HG03565 (cell line): ENCODE measurements around the gene DOK6.
"Not testable (repeated sequence)": the region's sequence is repeated elsewhere in the genome, so short reads cannot be mapped to it uniquely, and the experiment has no call there.

Source experiments
- ATAC-seq: cut with Tn5 transposase; IDR thresholded peaks from one replicate; pipeline ENCODE4 v1.9.1; 2021; ENCODE audit warnings: mild to moderate bottlenecking, moderate library complexity; ENCODE audit not compliant: unreplicated experiment

The DOK6 gene

GRCh38 chr18:69400253-69400975 is at the start of gene DOK6:
Gene DOK6, plus strand, starts transcription at chr18:69400888.
- ATAC-seq, result no peak

- no peak for ATAC-seq
Measured at GRCh38 chr18:69353023-69353422, 47.7 kb upstream of the DOK6 start.

- ATAC-seq, result no peak
Measured at GRCh38 chr18:69357590-69357989, 43.1 kb upstream of the DOK6 start.

- ATAC-seq, result no peak
Measured at GRCh38 chr18:69358212-69358895, 42.3 kb upstream of the DOK6 start.

GRCh38 chr18:69359768-69360167 is 40.9 kb upstream of the DOK6 start:
- ATAC-seq, result not testable (repeated sequence)

GRCh38 chr18:69364930-69365329 is 35.8 kb upstream of the DOK6 start:
- no peak for ATAC-seq

- no peak for ATAC-seq
Measured at GRCh38 chr18:69365658-69366057, 35.0 kb upstream of the DOK6 start.

GRCh38 chr18:69367104-69367503 is 33.6 kb upstream of the DOK6 start:
- ATAC-seq, result no peak

GRCh38 chr18:69371729-69372128 is 29.0 kb upstream of the DOK6 start:
- ATAC-seq, result no peak

- ATAC-seq, result no peak
Measured at GRCh38 chr18:69380324-69380723, 20.4 kb upstream of the DOK6 start.

GRCh38 chr18:69383186-69383585 is 17.5 kb upstream of the DOK6 start:
- no peak for ATAC-seq

- no peak for ATAC-seq
Measured at GRCh38 chr18:69387186-69387585, 13.5 kb upstream of the DOK6 start.

- ATAC-seq, result no peak
Measured at GRCh38 chr18:69388222-69388621, 12.5 kb upstream of the DOK6 start.

- ATAC-seq, result no peak
Measured at GRCh38 chr18:69397096-69397495, 3.6 kb upstream of the DOK6 start.

- ATAC-seq, result no peak
Measured at GRCh38 chr18:69399253-69399652, 1.4 kb upstream of the DOK6 start.

- no peak for ATAC-seq
Measured at GRCh38 chr18:69400976-69401225, 213 bp downstream of the DOK6 start.

GRCh38 chr18:69401226-69401971 is 711 bp downstream of the DOK6 start:
- ATAC-seq, result no peak

- no peak for ATAC-seq
Measured at GRCh38 chr18:69401972-69402532, 1.4 kb downstream of the DOK6 start.

- ATAC-seq, result no peak
Measured at GRCh38 chr18:69402533-69402989, 1.9 kb downstream of the DOK6 start.

- no peak for ATAC-seq
Measured at GRCh38 chr18:69408522-69408921, 7.8 kb downstream of the DOK6 start.

- ATAC-seq, result no peak
Measured at GRCh38 chr18:69411199-69411598, 10.5 kb downstream of the DOK6 start.

- ATAC-seq, result no peak
Measured at GRCh38 chr18:69414184-69414583, 13.5 kb downstream of the DOK6 start.
